Parietal lobe (tissue), 2 donors: ENCODE data around the gene NDUFB7. TPM values are rescaled to one million over a fixed set of nuclear protein-coding genes. Genes with fewer than 3 reads are reported as not detected.

Experiments used
- small RNA-seq: library from RNA; depleted of rRNA; stranded (forward); fragments of <200 nt; gene quantifications from one replicate; pipeline ENCODE3, GENCODE V24; 2014; ENCODE audit warnings: low replicate concordance
- total RNA-seq: library from RNA; depleted of rRNA; stranded (reverse); fragments of >200 nt; gene quantifications from one replicate; pipeline ENCODE4 v1.2.3, GENCODE V29; 2014

The NDUFB7 gene
- total RNA-seq: 130 TPM

GRCh38 chr19:14571695-14572490, at the start of gene NDUFB7:
NDUFB7 (minus strand) TSS chr19:14572066; CDS start chr19:14572000, 66 bp downstream.

GRCh38 chr19:14582894-14583340, 11.1 kb upstream of the NDUFB7 start, which contains the start of gene CLEC17A:
CLEC17A (plus strand) TSS chr19:14583084; CDS start chr19:14583161, 77 bp downstream.

GRCh38 chr19:14529254-14530004, 42.4 kb downstream of the NDUFB7 start, which contains the start of gene TECR:
TECR (plus strand) TSS chr19:14529594; CDS start chr19:14529697, 103 bp downstream.

GRCh38 chr19:14517840-14518505, 53.9 kb downstream of the NDUFB7 start, which contains the start of gene DNAJB1:
DNAJB1 (minus strand) TSS chr19:14518397; CDS start chr19:14518349, 48 bp downstream.

Small RNAs within 50 kb of the gene (small RNA-seq; reads per million reads assigned to genes)
- gene RN7SL842P: not detected

Other genes with a start within 250 kb of the NDUFB7 start
- 2.5 TPM for gene ADGRE5, start 190.6 kb downstream of the NDUFB7 start, total RNA-seq
- gene DDX39A, start 152.7 kb downstream of the NDUFB7 start, total RNA-seq: 37.9 TPM
- 82.3 TPM for gene PKN1, start 138.8 kb downstream of the NDUFB7 start, total RNA-seq
- not detected for gene PTGER1, start 96.7 kb downstream of the NDUFB7 start, total RNA-seq
- gene GIPC1, start 75.9 kb downstream of the NDUFB7 start, total RNA-seq: 26.3 TPM
- gene DNAJB1, start 53.7 kb downstream of the NDUFB7 start, total RNA-seq: 28.8 TPM
- 14.7 TPM for gene TECR, start 42.5 kb downstream of the NDUFB7 start, total RNA-seq
- gene CLEC17A, start 11.0 kb upstream of the NDUFB7 start, total RNA-seq: not detected
- not detected for gene ADGRE3, start 102.8 kb upstream of the NDUFB7 start, total RNA-seq
- gene ZNF333, start 118.0 kb upstream of the NDUFB7 start, total RNA-seq: 68.5 TPM
- 0.31 TPM for gene ADGRE2, start 206.5 kb upstream of the NDUFB7 start, total RNA-seq